NCI-H2171 treated with DMSO at 0.1 percent for 48 hours (cell line): ENCODE results near the gene RASA1.

Experiments
- DNase-seq: peaks from one replicate; lab custom pipeline; 2025; lab: John Stamatoyannopoulos, UW

RASA1 gene

DNA sequence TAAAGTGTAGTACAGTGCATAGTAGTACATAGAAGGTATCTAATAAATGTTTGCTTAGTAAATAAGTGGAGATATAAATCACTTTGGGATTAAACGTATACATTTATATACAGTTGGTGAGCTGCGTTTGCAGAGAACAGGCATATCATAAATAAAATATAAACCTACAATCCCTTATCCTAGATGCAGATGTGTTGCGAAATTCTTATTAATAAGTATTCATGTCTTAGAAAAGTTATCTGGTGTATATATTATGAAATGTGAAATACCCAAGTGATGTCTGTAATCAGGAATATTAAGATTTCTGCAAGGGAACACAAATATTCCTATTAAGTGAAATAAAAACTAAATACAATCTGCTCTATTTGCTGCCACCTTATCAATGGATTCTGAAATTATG, 136.2 kb downstream of the RASA1 start:
- DNase-seq: no peak

- no peak for DNase-seq
Measured at GRCh38 chr5:87404359-87404758, 136.7 kb downstream of the RASA1 start.

GRCh38 chr5:87405472-87406155, 137.9 kb downstream of the RASA1 start:
- DNase-seq: no peak

DNA sequence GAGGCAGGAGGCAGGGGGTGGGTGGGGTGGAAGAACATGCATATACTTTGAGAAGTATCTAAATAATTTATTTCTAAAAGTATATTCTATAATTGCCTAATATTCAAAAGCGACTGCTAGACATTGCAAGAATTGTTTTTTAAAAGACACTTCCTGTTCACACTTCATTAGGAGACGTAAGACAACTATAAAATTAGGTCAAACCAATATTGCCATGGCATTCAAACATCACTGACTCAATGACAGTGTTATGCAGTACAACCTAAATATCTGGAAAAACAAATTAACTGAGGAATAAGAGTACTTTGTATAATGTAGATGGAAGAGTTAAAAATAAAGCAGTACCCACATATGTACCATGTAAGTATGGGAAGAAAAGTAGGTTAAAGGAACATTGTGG, 140.5 kb downstream of the RASA1 start:
- DNase-seq: no peak

GRCh38 chr5:87410931-87411330, 143.2 kb downstream of the RASA1 start:
- no peak for DNase-seq

DNA sequence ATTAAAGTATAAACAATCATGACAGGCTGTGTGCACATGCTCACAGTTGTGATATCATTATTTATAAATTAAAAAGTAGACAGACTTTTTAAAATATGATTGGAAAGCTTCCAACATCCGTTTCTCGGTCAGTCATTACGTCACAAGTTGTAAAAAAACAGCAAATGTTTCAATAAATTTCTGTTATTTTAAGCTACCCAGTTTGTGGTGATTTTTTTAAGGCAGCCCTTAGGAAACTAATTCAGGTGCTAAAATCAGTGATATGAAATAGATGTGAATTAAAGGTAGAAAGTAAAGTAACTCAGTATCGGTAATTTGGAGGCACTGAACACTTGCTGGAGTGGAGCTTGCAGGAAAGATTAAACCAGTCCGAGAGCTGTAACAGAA, 143.9 kb downstream of the RASA1 start:
- no peak for DNase-seq

DNA sequence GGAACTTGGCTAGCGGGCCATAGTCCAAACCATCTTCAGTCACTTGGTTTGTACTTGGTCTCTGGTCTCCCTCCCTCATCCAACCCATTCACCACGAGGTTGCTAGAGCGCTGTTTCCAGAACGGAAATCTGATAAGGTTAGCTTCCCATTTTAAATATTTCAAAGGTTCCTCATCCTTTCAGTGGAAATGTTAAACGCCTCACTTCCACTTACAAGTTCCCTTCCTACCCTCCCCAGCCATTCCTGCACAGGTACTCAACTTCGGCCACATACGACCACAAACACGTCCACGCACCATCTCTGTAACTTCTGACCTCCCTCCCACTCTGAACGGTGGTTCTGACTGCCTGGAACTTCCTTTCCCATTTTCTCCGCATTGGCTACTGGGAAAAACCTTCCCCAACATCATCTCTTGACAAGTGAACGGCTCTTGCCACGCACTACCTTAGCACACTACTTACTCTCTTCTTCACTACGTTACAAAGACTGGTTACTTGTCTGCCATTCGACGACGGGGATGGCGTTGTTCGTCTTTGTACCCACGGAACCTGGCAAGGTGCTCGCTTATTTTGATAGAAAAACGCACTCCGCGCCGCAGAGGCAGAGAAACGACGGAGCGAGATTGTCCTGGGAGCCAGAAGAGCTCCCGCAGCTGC, 144.4 kb downstream of the RASA1 start:
- peak; percentile 3 for DNase-seq

- peak; percentile 88 for DNase-seq
Measured at GRCh38 chr5:87412630-87413342, 145.1 kb downstream of the RASA1 start, which contains the start of gene CCNH. TSS of gene CCNH (minus strand) at chr5:87412930. CDS start at chr5:87412794, 136 bp downstream.

DNA sequence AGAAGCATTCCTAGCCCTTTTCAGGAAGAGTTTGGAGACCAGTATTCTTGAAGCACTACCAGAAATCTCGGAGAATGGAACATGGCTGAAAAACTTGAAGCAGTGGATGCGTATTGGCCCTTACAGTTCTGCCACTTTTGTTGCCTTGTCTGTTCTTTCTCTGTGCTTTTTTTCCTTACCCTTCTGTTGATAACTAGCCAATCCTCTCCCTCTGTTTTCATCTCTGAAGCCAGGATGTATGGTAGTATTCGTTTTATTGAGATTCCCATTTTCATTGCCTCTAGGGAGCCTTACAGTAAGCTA, 145.6 kb downstream of the RASA1 start:
- DNase-seq: no peak

GRCh38 chr5:87418506-87418905, 150.8 kb downstream of the RASA1 start:
- DNase-seq: no peak

DNA sequence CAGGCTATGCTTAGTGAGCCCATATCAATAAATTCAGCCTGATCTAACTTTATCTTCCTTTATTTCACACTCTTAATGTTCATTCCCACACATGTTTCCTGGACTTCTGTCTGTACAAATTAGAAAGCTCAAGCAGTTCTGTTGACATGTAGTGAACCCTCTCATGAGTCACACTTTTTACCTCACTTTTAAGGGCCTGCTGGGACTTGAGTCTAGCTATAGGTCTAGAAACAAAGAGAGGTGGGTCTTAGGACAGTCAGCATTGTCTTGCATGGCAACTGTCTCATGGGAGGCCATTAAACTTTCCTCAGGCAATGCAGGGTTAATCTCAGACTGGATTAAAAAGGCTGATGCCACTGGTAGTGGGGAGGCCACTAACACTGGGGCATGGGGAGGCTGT, 153.6 kb downstream of the RASA1 start:
- DNase-seq: no peak

GRCh38 chr5:87423755-87424154, 156.1 kb downstream of the RASA1 start:
- no peak for DNase-seq

DNA sequence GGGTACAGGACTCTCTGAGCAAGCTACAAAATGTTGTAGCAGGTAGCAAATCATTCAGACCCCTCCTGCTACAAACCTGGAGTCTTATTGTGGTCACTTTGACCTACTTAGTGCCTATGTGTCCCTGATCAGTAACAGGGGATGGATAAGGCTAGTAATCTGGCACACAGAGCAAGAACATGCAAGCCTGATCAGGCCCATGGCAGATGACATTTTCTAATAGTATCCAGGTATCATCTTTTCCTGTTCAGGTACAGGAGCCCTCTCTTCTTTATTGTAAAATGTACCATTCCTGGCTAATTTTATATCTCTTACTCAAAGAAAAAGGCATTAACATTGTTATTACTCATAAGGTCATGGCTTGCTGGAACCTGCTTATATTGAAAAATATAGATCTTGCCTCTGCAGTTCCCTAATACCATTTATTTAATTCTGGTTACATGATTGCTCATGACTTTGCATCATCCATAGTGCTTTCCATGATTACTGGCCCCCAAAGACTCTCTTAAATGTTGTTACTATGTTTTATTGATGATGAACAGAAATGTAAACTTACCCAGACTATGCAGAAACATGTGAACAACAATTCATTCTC, 163.3 kb downstream of the RASA1 start:
- no peak for DNase-seq

DNA sequence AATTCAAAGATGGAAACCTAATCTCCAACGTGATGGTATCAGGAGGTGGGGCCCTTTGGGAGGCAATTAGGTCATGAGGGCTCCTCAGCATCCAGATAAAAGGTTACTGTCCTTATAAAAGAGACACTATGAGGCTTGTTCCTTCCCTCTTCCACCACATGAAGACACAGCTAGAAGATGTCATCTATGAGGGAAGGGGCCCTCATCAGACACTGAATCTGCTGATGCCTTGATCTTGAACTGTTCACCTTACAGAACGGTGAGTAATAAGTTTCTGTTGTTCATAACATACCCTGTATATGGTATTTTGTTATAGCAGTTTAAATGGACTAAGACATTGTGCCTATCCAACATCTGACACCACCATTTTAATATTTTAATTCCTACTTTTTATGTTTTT, 164.8 kb downstream of the RASA1 start:
- no peak for DNase-seq

GRCh38 chr5:87433945-87434344, 166.3 kb downstream of the RASA1 start:
- DNase-seq: no peak

DNA sequence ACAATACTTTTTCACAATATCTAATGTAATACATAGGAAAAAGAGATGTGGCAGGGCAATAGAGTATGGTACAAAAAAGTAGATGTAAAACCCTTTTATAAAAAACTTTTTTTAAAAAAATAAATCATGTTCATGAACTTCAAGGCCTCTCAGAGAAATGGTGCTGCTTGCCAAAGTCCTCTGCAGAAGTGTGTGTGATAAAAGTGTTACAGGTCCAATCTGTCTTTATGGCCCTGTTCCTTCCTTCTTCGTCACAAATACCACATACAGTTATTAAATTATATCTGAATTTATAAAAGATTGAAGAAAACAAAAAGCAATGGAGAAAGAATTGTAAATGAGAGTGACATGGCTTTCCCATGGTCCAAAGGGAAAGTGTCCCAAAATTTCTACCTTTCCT, 166.8 kb downstream of the RASA1 start:
- no peak for DNase-seq

DNA sequence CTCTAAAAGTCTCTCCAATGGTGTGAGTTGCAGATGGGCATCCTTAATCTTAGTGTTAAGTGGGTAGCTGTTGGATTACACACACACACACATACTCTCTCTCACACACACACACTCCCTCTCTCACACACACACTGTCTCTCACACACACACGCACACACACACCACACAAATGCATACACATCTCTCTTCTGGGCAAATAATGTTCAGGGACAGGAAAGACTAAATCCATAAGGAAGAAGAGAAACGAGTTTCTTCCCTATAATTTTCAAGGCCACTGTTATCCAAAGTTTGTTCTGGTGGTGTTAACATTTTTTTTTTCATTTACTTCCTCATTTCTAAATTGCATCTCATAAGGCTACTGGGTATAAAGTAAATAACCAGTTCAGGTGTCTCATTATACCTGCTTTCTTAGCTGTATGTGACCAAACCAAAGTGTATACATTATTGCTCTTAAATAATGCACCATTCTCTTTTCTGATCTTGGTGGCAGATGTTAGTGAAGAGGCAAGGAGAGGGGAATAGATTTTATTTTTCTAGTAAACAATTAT, 167.5 kb downstream of the RASA1 start:
- DNase-seq: no peak

- no peak for DNase-seq
Measured at GRCh38 chr5:87437724-87438123, 170.0 kb downstream of the RASA1 start.

GRCh38 chr5:87438231-87438630, 170.5 kb downstream of the RASA1 start:
- DNase-seq: no peak
